Activated CD4-positive, alpha-beta T cell treated with anti-CD3 and anti-CD28 coated beads, Interleukin-2, amount 50 U/mL, for 1 hour (primary cell): ENCODE results near the gene KRT17.
"Not testable (repeated sequence)": the region's sequence is repeated elsewhere in the genome, so short reads cannot be mapped to it uniquely, and the experiment has no call there.

Experiments
- DNase-seq: peaks from one replicate; pipeline ENCODE4 v3.0.0-alpha.2; 2020

KRT17 gene

DNA sequence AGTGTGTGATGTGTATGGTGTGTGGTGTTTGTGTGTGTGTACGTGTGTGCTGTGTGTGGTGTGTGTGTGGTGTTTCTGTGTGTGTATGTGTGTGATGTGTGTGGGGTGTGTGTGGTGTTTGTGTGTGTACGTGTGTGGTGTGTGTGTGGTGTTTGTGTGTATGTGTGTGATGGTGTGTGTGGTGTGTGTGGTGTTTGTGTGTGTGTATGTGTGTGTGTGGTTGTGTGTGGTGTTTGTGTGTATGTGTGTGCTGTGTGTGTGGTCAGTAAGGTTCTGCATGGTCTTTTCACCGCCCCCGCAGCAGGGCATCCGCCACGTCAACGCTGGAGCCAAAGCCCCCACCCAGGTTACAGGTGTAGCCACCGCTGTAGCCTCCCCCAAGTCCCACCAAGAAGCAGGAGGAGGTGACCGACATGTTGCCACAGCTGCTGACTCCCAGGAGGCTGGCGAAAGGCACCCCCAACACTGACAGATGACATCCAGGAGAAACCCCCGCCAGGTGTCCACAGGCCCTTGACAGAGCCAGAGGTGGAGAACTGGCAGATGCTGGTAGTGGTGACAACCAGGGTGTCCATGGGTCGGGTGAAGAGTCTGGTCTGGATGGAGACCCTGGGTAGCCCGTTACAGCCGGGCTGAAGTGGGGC, 9.3 kb upstream of the KRT17 start:
- DNase-seq = no peak

DNA sequence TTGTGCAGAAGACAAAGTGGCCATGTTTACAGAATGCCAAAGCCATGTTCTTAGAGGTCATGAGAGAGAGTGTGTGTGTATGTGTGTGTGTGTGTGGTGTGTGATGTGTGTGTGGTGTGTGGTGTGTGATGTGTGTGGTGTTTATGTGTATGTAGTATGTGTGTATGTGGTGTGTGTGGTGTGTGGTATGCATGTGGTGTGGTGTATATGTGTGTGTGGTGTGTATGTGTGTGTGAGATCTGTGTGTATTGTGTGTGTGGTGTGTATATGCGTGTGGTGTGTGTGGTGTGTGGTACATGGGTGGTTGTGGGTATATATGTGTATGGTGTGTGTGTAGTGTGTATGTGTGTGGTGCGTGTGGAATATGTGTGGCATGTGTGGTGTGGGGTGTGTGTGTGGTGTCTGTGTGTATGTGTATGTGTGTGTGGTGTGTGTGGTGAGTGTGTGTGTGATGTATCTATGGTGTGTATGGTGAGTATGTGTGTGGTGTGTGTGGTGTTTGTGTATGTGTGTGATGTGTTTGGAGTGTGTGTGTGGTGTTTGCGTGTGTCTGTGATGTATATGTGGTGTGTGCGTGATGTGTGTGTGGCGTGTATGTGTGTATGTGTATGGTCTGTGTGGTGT, 8.2 kb upstream of the KRT17 start:
- DNase-seq = no peak

DNA sequence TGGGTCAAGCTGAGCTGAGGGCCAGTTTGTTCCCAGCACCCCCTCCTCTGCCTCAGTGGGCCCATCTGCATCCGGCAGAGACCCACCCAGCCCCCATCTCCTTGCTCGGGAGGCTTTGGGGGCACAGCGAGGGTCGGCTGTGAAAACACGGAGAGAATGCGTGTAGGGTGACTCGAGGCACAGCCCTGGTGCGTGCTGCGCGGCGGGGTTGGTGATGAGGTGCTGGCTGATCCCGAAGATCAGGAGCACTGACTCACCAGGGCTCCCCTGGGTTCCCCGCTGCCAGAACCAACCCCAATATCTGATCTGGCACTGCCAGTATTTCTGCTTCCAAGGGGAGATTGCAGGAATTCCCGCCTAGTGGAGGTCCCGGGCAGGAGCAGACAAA, 7.5 kb upstream of the KRT17 start:
- no peak for DNase-seq

DNA sequence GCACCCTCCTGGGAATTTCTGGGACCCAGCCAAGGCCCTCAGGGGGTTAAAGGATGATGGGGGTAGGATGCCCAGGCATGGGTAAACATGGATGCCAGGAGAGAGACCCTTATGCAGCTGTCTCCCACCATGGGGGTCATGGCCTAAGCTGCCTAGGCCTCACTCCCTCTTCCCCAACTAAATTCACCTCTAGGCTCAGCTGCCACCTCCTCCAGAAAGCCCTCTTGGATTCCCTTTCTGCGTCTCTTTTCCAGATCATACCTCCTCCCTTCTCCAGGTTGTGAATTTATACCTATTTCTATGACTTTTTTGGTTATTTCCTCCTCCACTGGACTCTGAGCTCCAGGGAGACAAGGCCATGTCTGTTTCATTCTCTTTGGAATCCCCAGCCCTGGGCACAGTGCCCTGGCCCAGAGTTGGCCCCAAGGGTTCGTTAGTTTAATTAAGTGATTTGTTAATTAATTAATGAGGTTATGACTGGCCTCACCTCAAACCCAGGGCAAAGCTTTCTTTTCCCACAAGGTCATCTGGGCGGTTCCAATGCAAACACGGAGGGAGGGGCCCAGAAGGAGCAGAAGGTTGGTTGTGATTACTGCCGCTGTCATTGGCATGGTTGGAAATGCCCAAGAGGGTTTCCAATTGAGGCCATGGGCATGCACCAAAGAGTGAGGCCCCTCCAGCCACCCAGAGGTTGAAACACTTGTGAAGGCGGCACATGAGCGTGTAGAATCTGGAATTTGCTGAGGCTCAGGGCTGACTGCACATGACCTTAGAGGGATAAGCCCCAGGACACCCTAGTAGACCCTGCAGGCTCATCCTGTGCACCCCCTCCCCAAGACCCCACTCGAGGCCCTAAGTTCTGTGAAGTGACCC, 6.9 kb upstream of the KRT17 start:
- no peak for DNase-seq

DNA sequence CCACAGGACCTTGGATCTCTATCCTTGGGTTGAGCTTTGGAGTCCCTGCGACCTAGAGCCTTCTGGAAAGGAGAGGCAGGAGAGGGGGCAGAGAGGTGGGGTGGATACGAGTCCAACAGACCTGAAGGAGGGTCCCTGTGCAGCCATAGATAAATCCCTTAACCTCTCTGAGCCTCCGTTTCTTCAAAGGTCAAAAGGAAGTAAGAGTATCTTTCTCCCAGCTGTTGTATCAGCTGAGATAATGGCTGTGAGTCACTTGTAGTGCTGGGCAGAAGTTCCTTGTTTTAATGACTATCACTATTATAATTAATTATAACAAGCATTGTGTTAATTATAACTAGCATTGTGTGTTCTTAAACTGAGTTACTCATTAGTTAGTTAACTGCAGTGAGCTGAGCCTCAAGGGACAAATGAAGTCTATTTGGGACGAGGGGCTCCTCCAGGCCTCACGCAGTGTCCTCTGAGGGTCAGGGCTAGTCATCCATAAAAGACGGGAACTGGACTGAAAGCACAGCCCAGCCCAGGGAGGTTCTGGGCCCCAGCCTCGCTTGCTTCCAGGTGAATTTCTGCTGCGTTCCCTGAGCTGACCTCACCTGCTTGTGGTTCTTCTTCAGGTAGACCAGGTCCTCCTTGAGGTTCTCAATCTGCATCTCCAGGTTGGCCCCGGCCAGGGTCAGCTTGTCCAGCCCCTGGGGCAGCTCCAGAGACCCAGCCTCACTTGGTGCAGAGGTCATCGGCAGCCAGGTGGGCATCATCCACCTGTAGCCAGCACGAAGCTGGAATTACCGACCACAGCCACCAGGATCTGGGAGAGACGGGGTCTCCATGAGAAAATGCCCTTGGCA, 5.7 kb upstream of the KRT17 start:
- no peak for DNase-seq

DNA sequence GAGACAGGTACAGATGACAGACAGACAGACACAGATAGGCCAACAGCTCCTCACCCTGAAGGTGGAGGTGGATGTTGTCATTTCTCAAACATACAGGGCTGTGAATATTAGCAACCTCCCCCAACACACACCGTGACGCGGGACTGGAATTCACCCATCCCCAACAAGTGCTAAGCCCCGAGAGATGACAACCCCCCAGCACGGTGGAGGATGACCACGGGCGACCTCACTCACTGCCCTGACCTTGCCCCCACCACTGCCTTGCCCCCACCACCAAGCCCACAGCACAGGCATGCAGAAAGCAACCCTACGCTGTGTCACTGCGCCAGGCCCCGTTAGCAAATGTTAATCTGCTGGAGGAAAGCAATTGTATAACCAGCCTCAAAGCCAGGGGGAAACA, 4.9 kb upstream of the KRT17 start:
- no peak for DNase-seq

DNA sequence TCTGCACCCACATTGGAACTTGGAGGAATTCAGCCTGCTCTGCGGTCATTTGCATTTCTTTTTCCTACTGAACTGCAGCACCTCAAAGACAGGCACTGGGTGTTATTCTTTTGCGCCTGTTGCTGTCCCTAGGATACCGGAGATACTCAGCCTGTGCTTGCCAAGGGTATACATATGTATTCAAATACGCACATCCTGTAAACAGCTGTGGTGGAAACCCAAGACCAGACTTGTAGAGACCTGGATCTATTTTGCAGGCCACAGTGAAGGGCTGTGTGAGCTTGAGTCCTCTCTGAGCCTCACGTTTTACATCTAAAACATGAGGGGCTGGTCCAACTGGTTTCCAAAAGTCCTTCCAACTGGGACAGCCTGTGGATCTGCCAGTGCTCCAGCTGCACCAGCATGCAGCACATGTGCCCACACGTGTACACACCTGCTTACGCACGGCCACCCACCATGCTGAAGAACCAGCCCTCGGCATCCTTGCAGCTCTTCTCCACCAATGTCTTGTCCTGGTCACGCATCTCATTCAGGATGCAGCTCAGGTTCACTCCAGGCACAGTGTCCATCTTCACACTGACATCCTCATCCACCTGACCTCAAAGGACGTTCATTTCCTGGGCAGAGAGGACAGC, 4.4 kb upstream of the KRT17 start:
- not testable (repeated sequence) for DNase-seq

DNA sequence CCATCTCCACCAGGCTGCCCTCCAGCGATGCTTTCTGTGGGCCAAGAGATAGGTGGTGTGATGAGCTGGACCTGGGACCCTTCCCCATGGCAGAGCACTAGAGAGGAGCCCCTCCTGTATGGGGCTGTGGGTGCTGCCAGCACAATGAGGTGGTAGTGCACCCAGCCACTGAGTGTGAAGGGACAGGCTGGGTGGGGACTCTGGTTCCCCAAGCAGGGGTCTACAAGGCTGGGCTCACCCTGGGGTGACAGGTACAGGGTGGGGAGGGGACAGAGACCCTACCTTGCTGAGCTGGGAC, 3.6 kb upstream of the KRT17 start:
- not testable (repeated sequence) for DNase-seq

DNA sequence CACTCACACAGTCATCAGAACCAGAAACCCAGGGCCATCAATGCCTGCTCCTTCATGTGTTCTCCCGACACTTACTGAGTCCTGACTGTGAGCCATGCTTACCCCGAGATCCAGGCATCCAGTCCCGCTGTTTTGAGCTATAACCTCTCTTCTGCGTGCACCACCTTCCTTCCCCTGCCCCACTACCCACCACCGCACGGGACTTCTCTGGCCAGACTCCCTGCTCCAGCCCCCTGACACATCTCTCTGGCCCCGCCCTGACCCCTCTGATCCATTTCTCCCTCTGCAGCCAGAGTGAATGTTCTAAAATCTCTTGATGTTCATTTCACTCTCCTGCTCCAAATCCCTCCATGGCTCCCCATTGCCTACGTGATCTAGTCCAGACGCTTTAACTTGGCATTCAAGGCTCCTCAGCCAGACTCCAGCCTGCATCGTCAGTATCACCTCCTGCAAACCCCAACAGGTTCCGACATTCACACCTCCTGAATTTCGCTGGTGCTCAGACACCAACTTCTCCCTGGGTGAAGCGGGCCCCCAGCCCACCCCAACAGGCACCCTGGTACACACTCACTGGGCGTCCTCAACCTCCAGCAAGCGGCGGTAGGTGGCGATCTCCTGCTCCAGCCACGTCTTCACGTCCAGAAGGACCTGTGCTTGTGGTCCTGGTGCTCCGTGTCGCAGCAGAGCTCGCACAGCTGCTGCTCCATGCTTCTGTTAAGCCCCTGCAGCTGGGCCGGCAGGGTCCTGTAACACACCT, 3.1 kb upstream of the KRT17 start:
- no peak for DNase-seq

DNA sequence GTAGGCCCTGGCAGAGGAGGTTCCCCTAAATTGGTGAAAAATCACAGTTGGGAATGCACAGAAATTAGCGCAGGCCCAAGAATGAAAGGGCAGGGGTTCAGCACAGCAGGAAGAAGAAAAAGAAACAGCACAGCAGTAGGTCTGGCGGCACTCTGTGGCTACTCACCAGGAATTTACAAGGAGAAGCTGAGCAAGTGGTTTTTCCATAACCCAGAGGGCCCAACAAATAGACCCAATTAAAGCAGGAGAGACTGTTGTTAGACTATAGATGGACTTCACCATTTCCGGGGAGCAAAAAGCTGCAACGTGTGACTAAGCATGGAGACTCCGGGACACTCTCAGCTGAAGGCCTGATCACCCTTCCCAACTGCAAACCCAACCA, 2.5 kb upstream of the KRT17 start:
- DNase-seq = not testable (repeated sequence)

DNA sequence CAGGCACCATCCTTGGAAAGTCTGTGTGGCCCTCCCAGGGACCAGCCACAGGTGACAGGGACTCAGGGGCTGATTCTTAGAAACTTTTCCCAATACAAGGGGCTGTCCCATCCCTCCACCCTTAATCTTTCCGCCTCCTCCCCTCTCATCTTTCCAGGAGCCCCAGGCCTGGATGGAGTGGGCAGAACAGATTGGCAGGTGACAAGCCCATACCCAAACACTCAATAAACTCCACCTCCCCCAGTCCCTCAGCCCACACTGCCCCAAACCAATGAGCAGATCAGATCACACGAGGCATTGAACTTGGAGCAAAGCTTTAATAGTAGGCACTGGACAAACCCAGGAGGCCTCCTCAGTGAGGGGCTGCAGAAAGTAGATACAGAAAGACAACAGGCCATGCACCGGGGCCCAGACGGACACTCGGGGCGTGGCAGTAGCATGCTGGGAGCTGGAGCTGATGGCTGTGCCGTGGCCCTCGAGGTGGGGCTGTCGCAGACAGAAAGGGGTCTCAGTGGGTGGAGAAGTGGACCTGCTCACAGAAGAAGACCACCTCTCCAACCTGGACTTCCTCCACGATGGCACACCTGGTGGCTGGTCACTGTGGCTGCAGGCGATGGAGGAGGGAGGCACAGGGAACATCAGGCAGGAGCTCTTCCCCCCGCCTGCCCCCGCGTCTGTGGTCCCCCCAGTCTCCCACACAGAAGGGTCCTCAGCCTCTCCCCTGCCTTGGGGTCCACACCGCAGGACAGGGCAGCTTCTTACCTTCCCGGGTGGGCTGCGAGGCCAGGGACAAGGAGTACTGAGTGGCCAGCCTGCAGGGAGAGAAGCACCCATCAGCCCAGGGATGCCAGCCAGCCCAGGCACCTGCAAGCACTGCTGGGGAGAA, 1.9 kb upstream of the KRT17 start:
- not testable (repeated sequence) for DNase-seq

DNA sequence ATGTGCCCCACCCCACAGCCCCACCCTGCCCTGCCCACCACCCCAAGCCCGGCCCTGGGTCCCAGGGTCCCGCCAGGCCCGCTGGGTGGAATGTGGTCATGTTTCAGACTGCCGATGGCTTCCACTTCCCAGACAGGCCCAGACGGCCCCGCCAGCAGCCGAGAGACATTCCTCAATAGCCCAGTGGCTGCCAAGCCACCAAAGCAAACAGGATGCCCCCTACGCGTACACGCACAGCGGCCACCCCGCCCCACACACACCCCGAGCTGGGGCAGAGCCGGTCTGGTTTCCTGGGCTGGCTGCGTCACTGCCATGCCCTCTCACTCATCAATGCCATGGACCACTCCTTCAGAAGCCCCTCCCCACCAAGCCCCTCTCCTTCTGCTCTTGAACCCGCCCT, 1.2 kb upstream of the KRT17 start:
- no peak for DNase-seq

DNA sequence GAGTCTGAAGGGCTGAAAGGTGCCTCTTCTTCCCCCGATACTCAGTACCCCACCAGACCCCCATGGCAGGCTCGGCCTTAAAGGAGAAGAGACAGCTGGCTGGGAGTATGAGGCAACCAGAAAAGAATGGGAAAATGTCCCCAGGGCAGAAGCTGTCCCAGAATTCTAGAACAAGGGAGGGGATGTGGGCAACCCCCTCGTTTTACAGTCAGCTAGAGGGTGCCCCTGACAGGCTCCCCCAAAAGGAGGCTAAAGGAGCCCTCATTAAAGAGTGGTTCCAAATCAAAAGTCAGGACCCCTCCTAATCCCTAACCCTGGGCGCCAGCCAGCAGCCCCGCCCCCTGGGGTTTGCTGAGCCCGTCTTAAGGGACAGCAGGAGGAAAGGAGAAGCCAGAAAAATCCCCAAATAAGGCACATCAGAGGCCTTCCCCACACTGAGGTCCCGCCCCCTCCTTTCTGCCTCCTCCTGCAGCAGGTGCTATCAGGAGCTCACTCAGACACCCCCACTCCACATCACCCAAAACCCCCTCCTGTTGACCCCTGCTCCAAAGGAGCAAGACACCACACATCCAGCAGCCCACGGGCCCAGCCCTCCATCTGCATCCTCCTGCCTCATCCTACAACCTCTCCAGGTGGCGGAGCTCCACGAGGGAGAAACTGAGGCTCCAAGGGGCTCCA, 1.1 kb downstream of the KRT17 start:
- DNase-seq = not testable (repeated sequence)

DNA sequence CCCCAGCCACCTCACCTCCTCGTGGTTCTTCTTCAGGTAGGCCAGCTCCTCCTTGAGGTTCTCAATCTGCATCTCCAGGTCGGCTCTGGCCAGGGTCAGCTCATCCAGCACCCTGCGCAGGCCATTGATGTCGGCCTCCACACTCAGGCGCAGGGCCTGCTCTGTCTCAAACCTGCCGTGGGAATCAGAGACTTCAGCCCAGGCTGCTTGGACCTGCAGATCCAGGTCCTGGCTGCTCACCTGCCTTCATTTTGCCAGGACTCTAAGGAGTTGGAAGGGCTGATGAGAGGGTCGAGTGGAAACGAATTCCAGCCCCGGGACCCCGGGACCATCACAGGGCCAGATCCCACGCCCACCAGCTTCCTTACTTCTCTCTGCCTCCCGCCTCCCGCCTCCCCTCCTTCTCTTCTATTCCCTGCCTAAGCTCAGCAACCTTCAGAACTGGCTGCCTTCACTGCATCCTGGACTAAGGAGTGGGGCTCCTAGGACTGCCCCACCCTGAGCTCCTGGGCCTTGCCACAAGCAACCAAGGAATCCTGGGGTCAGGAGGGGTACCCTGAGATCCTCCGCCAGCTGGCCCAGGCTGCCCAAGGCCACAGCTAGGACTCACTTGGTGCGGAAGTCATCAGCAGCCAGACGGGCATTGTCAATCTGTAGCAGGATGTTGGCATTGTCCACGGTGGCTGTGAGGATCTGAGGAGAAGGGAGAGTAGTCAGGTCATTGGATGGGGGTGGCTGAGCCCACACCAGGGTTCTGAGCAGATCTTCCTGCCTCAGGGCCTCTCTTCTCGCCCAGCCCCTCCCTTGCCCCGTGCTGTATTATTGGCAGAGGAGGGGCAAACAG, 1.8 kb downstream of the KRT17 start:
- not testable (repeated sequence) for DNase-seq

DNA sequence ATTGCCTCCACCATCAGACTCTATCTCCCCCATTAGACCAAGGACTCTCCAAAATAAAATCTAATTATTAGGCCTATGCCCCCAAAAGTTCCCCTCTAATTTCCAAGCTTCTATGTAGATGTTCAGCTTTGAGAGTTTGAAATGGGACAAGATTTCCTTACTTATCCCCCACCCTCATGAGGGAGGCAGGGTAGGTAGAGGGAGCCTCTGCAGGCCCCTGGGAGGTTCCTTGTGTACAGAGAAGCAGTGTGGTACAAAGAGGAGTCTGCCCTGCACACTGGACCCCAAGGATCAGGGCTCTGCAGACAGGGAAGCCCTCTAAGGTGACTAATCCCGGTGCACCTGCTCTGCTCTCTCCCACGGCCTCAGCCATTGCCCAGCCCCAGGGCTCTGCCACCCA, 2.5 kb downstream of the KRT17 start:
- DNase-seq = no peak

DNA sequence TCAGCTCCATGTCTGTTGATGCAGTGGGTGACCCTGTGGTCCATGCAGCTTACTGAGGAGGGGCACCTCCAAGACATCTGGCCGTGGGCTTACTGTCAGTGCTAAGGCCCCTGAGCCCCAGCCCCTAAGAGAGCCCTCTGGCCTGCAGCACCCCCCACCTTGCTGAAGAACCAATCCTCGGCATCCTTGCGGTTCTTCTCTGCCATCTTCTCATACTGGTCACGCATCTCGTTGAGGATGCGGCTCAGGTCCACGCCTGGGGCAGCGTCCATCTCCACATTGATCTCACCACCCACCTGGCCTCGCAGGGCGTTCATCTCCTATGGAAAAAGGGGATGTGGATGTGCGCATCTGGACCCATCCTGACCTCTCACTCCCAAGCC, 2.9 kb downstream of the KRT17 start:
- not testable (repeated sequence) for DNase-seq

DNA sequence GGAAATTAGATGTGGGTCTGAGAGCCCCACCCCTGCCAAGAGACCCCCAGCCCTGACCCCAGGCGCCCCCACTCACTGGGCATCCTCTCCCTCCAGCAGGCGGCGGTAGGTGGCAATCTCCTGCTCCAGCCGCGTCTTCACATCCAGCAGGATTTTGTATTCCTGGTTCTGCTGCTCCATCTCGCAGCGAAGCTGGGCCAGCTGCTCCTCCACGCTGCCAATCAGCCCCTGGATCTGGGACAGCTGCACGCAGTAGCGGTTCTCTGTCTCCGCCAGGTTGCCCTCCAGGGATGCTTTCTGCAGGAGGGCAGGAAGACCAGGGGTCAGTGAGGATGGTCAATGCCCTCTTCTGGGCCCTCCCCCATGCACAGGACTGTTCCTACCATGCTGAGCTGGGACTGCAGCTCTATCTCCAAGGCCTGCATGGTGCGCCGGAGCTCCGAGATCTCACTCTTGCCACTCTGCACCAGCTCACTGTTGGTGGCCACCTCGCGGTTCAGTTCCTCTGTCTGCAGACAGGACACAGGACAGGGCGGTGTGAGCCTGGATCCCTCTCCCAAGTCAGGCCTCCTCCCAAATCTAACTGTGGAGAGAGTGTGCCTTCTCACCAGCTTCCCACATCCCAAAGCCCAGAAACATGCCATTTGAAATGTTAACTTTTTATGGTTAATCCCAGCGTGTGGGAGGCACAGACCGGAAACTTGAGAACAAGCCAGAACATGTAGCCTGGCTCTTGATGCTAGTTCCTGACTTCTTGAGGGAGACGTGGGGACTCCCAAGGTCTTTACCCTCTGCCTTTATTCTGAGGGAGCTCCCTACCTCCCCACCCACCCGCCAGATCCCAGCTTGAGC, 3.6 kb downstream of the KRT17 start:
- DNase-seq = no peak

DNA sequence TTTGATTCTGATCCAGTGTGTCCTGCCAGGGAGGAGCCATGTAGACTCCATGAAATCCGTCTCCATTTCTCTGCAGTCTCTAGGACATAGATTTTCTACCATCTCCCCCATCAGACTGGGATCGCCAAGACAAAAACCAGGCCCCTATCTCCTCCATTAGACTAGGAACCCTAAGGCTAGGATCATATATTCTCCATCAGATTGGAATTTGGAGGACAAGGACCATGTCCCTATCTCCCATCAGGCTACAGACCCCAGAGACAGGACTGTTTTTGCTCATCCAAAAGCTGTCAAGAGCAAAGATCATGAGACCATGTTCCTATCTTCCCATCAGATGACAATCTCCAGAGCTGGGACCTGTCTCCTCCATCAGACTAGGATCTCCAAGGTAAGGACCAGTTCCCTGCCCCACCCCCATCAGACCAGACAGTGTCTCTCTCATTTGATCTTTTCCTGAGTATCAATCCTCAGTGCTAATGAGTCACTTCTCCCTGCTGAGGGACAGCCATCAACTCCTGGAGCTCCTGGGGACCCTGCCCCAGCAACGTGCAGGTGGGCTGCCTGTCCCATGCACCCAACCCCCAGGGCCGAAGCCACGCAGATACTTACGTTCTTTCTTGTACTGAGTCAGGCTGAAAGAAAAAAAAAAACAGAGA, 4.3 kb downstream of the KRT17 start:
- DNase-seq = not testable (repeated sequence)
